Left ventricle myocardium superior (tissue), 1 donor: ENCODE measurements around the gene LAMTOR4. TPM values are rescaled to one million over a fixed set of nuclear protein-coding genes. Genes with fewer than 3 reads are reported as not detected.

Experiments
- ATAC-seq: fragments of 200-7000 bp; cut with Tn5 transposase; one replicate; pipeline ENCODE4 v1.9.1; 2020; ENCODE audit warnings: mild to moderate bottlenecking, moderate library complexity
- DNase-seq: peaks from one replicate; pipeline ENCODE4 v3.0.0-alpha.2; 2020
- intact Hi-C: fragments of 100-400 bp; cut with micrococcal nuclease; formaldehyde crosslinking; loops from one replicate; pipeline ENCODE4 v1.11.0; 2022
- long read RNA-seq: library from polyadenylated mRNA; unstranded; transcript quantifications from one replicate; pipeline ENCODE4 v2.0.0, GENCODE V29; 2021
- total RNA-seq: library from RNA; stranded (reverse); fragmentation: NEBNext Ultra II Directional; extraction: Animal tissue kit (Norgen Biotek cat#: 25700); gene quantifications from one replicate; pipeline ENCODE4 v1.2.1, GENCODE V29; 2021
- donor health status: DM: no; HTN: yes; CAD: no; lungs with severe emphysema.

The LAMTOR4 gene
- 104 TPM for total RNA-seq
- long read RNA-seq, transcript LAMTOR4-201 (4 exons, 605 nt) = major isoform, 77 of 86 reads
- long read RNA-seq, partial matches to known transcripts = 0 of 86 reads
- long read RNA-seq, other reads (novel, unspliced or antisense) = 4 of 86 reads

DNA sequence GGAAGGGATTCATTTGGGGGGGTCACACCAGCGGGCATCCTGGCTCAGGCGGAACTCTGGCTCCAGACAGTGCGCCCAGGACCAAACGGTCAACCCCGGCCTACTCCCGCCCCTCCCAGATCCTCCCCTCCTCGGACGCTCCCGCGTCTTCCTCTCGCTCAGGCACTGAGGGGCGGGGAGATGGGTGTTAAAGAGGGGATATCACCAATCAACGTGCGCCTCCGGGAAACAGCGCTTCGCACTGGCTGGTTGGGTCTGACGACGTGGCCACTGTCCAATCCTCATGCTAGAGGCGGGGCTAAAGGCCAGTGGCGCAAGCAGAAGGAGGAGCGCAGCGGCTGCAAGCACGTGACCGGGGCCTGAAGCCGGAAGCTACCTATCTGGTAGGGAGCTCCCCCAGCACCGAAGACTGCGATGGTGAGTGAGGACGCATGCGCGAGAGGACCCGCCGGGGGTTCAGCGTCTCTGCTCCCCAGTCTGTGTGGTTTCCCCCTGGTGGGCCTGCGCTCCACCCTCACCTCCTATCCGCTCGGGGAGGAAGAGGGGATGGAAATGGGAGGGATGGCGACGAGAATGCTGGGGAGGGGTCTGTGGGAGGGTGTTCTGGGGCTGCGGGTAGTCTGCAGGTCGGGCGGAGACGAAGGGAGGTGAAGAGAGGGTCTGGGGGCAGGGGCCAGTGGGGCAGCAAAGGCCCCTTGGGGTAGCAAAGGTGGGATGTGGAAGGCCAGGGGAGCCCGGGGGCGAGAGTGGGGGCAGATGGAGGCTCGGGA lies at the start of gene LAMTOR4:
TSS of gene LAMTOR4 (plus strand) at position 360 of the 770 bp plus-strand sequence. CDS start at position 415, 55 bp downstream.
- peak; percentile 98 for DNase-seq
- ATAC-seq = peak; percentile 99
- intact Hi-C loops = no loop called here

DNA sequence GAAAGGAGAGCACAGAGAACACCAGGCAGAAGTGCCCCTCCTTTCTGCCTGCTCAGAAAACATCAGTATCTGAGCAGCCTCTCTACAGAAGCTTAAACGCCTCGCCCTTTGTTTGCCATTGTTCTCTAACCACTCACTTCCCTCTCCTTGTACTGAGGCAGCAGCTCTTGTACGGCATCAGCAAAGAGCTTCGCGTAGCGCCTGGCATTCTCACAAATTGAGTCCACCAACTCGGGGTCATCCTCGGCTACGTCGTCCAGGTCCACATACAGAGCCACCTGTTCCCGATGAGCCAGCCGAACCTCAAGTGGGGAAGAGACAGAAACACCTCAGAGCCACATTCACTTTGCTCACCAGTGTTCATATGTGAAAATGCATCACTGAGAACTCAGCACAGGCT lies 49.3 kb upstream of the LAMTOR4 start:
- no peak for ATAC-seq
- intact Hi-C loops = no loop called here

DNA sequence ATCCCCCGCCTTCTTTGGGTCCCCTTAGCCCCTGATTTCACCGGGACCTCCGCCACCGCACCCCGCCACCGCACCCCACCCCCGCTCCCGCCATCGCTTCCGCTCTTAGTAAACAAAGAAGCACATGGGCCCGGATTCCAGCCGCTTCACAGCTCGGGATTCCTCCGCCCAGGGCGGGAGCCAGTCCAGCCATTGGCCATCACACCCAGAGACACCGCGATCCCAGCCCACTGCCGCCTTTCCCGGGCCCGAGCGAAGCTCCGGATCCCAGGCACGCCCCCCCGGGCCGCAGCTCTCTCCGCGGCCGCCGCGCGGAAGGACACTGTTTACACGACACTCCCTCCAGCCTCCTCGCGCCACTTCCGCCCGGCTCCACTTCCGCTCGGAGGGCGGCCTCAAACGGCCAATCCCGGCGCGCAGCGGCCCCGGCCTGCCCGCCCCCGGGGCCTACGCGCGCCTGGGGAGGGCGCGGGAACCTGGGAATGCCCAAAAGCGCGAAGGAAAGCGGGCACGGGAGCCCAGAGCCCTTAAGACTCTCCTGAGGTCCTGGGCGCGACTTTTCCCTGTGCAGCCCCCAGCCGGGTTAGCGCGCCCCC lies 48.2 kb upstream of the LAMTOR4 start:
- intact Hi-C loops = no loop called here
- peak; percentile 92 for ATAC-seq
- DNase-seq = peak; percentile 96

More for the DNA sequence above, 49.3 kb upstream of the LAMTOR4 start:
- DNase-seq = peak; percentile 20

DNA sequence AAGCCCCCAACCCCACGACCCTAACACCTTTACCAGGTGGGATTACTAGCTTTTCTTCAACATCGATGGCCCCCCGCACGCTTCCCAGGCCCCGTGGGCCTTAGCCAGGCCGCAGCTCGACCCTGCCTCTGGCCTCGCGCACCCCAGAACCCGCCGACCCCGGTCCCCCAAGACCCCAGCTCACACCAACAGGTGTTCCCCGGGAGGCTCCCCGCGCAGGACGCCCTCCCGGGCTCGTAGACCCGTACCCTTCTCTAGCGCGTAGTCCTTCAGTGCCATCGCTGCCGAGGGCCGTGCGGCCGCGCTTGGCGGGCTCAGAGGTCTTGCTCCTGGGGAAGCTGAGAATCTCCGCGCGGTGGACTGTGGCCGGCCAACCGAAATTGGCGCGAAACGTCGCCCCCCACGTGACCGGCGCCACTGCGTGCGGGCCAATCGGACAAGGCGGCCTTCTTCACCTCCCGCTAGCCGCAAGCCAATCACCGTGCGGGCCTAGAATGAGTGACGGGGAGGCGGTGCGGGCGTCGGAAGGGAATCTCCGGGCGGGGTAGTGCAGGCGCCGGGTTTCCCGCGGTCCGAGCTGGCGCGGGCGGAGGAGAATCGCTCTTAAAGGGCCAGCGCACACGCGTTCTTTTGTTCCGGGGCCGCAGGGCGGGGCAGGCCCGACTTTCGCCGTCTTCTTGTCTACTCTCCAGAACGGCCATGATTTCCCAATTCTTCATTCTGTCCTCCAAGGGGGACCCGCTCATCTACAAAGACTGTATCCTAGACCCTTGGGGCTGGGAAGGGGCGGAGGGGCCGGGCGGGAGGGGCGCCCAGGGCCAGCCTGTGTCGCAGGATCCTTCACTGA lies 47.5 kb upstream of the LAMTOR4 start, which contains the start of the genes AP4M1 and MCM7:
TSS of gene AP4M1 (plus strand) at position 628 of the 847 bp plus-strand sequence. CDS start at position 700, 72 bp downstream.
TSS of gene MCM7 (minus strand) at position 382 of the 847 bp plus-strand sequence. CDS start at position 279, 103 bp downstream.
- intact Hi-C loops = no loop called here
- DNase-seq (peak; percentile 99), ATAC-seq (peak; percentile 95)

GRCh38 chr7:100102950-100103840 lies 45.5 kb upstream of the LAMTOR4 start:
- DNase-seq (peak; percentile 19), ATAC-seq (no peak)
- intact Hi-C loops = no loop called here

DNA sequence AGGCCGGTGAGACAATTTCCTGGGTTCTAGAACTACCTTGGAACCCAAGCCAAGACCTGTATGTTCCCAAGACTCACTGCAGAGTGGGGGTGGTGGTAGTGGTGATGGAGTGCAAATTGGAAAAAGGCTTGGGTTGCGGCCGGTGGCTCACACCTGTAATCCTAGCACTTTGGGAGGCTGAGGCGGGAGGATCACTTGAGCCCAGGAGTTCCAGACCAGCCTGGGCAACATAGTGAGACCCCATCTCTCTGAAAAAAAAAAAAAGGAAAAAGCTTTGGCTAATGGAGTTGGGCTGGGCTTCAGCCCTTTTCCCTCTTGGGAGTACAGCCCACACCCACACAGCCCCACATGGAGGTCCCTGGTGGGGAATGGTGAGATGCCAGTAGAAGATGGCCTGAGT lies 43.2 kb upstream of the LAMTOR4 start:
- intact Hi-C loops = no loop called here
- DNase-seq = no peak
- no peak for ATAC-seq

DNA sequence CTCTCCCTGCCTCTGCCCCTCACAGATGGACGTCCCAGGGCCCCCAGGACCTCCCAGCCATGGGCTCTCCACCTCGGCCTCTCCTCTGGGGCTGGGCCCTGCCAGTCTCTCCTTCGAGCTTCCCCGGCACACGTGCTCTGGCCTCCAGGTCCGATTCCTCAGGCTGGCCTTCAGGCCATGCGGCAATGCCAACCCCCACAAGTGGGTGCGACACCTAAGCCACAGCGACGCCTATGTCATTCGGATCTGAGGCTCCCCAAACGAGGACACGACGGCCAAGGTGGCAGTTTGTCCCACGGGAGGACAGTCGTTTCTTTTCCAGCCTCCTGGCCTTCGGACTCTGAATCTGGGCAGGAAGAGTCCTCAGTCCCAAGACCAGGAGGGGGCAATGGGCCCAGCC lies 42.1 kb upstream of the LAMTOR4 start:
- intact Hi-C loops = no loop called here
- ATAC-seq = no peak
- peak; percentile 27 for DNase-seq

- intact Hi-C loops = no loop called here
- DNase-seq (peak; percentile 26), ATAC-seq (no peak)
These were observed 41.5 kb upstream of the LAMTOR4 start for GRCh38 chr7:100107125-100107737.

DNA sequence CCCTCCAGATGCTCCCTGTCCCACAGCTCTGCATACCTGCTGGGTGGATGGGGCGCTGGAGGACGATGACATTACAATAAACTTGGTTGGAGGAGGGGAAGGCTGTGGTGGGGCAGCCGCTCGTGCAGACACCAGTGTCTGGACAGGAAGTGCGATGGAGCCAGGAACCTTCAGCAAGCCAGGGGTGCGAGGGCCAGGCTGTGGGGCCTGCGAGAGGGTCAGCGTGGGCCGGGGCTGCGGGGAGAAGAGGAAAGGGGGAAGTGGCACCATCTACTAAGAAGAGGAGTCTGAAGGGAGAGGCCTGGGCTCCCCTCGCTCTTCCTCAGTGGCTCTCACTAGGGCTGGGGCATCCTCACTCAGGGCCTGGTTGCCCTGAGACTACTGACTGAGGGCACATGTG lies 40.8 kb upstream of the LAMTOR4 start:
- peak; percentile 26 for DNase-seq
- ATAC-seq = no peak
- intact Hi-C loops = no loop called here

GRCh38 chr7:100109521-100110163 lies 39.1 kb upstream of the LAMTOR4 start:
- no peak for ATAC-seq
- DNase-seq = no peak
- intact Hi-C loops = no loop called here

DNA sequence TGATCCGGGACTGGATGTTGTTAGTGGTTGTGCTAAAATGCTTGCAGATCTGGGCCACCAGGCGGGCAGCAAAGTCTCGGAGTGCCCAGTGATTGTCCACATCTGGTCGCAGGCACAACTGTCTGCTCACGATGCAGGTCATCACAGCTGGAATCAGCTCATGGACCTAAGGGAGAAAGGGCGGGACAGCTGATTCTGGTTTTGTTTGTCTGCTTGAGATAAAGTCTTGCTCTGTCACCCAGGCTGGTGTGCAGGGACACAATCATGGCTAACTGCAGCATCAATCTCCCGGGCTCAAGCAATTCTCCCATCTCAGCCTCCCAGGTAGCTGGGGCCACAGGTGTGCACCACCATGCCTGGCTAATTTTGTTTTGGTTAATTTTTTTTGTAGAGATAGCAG lies 37.6 kb upstream of the LAMTOR4 start:
- no peak for ATAC-seq
- no peak for DNase-seq
- intact Hi-C loops = no loop called here

DNA sequence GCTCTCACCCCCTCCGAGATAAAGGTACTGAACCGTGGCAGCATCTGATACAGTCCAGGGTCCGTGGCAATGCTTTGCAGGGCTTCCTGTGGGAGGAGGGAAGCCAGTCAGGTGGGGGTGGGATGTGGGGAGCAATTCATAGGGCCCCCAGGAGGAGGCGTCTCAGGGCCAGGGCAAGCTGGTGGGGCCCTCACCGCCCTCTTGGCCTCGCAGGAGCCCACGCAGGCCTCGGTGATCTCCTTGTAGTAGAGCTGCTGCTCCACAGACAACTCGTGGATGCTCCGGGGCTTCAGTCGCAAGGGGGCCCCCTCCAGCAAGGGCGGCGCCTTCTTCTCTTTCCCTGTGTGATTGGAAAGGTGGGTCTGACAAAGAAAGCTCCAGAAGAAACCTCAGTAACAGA lies 36.8 kb upstream of the LAMTOR4 start:
- ATAC-seq (no peak), DNase-seq (peak; percentile 17)
- intact Hi-C loops = no loop called here

GRCh38 chr7:100115026-100115425 lies 33.7 kb upstream of the LAMTOR4 start:
- intact Hi-C loops = no loop called here
- ATAC-seq = no peak
- peak; percentile 4 for DNase-seq

GRCh38 chr7:100118388-100119071 lies 30.2 kb upstream of the LAMTOR4 start:
- intact Hi-C loops = no loop called here
- ATAC-seq (no peak), DNase-seq (no peak)

DNA sequence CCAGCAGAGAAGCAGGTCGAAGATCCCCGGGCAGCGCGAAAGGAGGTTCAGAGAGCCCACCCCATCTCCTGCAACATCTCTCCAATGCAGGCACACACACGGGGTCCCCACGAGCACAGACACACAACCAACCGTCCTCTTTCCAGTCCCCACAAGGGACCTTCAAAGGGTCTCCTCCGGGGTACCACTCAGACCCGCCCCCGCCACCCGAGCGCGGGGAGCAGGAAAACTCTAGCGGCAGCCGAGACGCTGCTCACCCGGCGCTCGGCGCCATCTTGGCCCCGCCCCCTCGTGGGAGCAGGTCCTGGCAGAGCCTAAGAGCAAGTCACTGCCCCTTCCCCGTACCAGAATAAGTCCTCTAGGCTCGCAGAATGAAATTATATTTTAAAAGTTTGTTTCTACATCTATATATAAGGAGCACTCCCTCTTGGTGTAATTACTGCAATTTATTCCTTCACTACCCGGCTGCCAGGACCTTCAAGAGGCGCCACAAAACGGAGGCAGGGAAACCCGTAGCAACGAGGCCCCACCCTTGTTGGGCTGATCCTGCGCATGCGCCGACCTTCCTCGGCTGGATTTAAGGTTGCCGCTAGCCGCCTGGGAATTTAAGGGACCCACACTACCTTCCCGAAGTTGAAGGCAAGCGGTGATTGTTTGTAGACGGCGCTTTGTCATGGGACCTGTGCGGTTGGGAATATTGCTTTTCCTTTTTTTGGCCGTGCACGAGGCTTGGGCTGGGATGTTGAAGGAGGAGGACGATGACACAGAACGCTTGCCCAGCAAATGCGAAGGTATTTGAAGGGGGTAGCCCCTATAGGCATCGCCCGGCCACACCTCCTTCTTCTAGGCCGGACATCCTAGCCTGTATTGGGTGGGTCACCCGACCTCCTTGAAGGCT lies 29.4 kb upstream of the LAMTOR4 start, which contains the start of the genes CNPY4 and TAF6:
TSS of gene CNPY4 (plus strand) at position 563 of the 898 bp plus-strand sequence. CDS start at position 674, 111 bp downstream.
TSS of gene TAF6 (minus strand) at position 287 of the 898 bp plus-strand sequence. CDS start 5,149 bp downstream, outside the sequence.
- ATAC-seq (peak; percentile 94), DNase-seq (peak; percentile 97)
- intact Hi-C loops = no loop called here
